HEK293 (cell line): ENCODE measurements around the gene THRAP3.
A peak's percentile ranks its signal among the peaks of the same experiment; 100 is the strongest.

Experiments used
- KLF10 ChIP-seq: fragments of 450-650 bp; IDR thresholded peaks from 2 replicates; pipeline ENCODE4 v1.5.1; 2018; ENCODE audit warnings: missing biosample characterization, mild to moderate bottlenecking, missing genetic modification characterization
- MYNN ChIP-seq: fragments of 450-650 bp; formaldehyde crosslinking; IDR thresholded peaks from 2 replicates; pipeline ENCODE4 v1.5.1; 2016; ENCODE audit warnings: missing biosample characterization, missing genetic modification characterization, borderline replicate concordance
- OSR2 ChIP-seq: fragments of 450-650 bp; formaldehyde crosslinking; IDR thresholded peaks from 2 replicates; pipeline ENCODE4 v1.5.1; 2016; ENCODE audit warnings: missing biosample characterization, missing genetic modification characterization
- PBX3 ChIP-seq: sonication (generic); formaldehyde crosslinking; IDR thresholded peaks from 2 replicates; pipeline ENCODE4 v1.8.1; 2022; ENCODE audit warnings: mild to moderate bottlenecking, moderate library complexity, missing genetic modification reagents
- PRDM1 ChIP-seq: fragments of 450-650 bp; formaldehyde crosslinking; IDR thresholded peaks from 2 replicates; pipeline ENCODE4; 2016; ENCODE audit warnings: missing biosample characterization, missing genetic modification characterization
- PRDM4 ChIP-seq: fragments of 450-650 bp; formaldehyde crosslinking; IDR thresholded peaks from 2 replicates; pipeline ENCODE4 v1.5.1; 2017; ENCODE audit warnings: missing biosample characterization, missing genetic modification characterization
- SCRT2 ChIP-seq: fragments of 450-650 bp; formaldehyde crosslinking; IDR thresholded peaks from 2 replicates; pipeline ENCODE4 v1.5.1; 2016; ENCODE audit warnings: missing biosample characterization, missing genetic modification characterization
- SETDB1 ChIP-seq: IDR thresholded peaks from one replicate; pipeline ENCODE4 v1.6.1; 2017; ENCODE audit warnings: mild to moderate bottlenecking, low read length, moderate library complexity, mixed read lengths; ENCODE audit not compliant: insufficient read length
- WT1 ChIP-seq: fragments of 450-650 bp; formaldehyde crosslinking; IDR thresholded peaks from 2 replicates; pipeline ENCODE4 v1.5.1; 2016; ENCODE audit warnings: missing biosample characterization, missing genetic modification characterization
- ZBTB11 ChIP-seq: fragments of 450-650 bp; formaldehyde crosslinking; conservative IDR thresholded peaks from 2 replicates; pipeline ENCODE4 v1.5.1; 2016; ENCODE audit warnings: low read depth, missing biosample characterization, missing genetic modification characterization
- ZBTB17 ChIP-seq: fragments of 450-650 bp; formaldehyde crosslinking; IDR thresholded peaks from 2 replicates; pipeline ENCODE4 v1.5.1; 2016; ENCODE audit warnings: missing biosample characterization, missing genetic modification characterization
- ZNF112 ChIP-seq: fragments of 450-650 bp; formaldehyde crosslinking; IDR thresholded peaks from 2 replicates; pipeline ENCODE4 v1.5.0; 2017; ENCODE audit warnings: missing biosample characterization, missing genetic modification characterization
- ZNF169 ChIP-seq: fragments of 450-650 bp; formaldehyde crosslinking; IDR thresholded peaks from 2 replicates; pipeline ENCODE4 v1.5.1; 2016; ENCODE audit warnings: missing biosample characterization, missing genetic modification characterization
- ZNF211 ChIP-seq: fragments of 450-650 bp; formaldehyde crosslinking; IDR thresholded peaks from 2 replicates; pipeline ENCODE4 v1.5.1; 2016; ENCODE audit warnings: low read depth, missing biosample characterization, missing genetic modification characterization
- ZNF24 ChIP-seq: fragments of 450-650 bp; formaldehyde crosslinking; IDR thresholded peaks from 2 replicates; pipeline ENCODE4 v1.5.1; 2016; ENCODE audit warnings: missing biosample characterization, missing genetic modification characterization
- ZNF280D ChIP-seq: fragments of 450-650 bp; formaldehyde crosslinking; IDR thresholded peaks from 2 replicates; pipeline ENCODE4 v1.5.1; 2016; ENCODE audit warnings: missing biosample characterization, missing genetic modification characterization
- ZNF302 ChIP-seq: fragments of 450-650 bp; formaldehyde crosslinking; IDR thresholded peaks from 2 replicates; pipeline ENCODE4 v1.5.1; 2016; ENCODE audit warnings: missing biosample characterization, missing genetic modification characterization, low read depth
- ZNF324 ChIP-seq: fragments of 450-650 bp; formaldehyde crosslinking; IDR thresholded peaks from 2 replicates; pipeline ENCODE4 v1.5.1; 2016; ENCODE audit warnings: missing biosample characterization, missing genetic modification characterization
- ZNF335 ChIP-seq: fragments of 450-650 bp; formaldehyde crosslinking; conservative IDR thresholded peaks from 2 replicates; pipeline ENCODE4 v1.5.1; 2016; ENCODE audit warnings: missing biosample characterization, missing genetic modification characterization
- ZNF341 ChIP-seq: fragments of 450-650 bp; formaldehyde crosslinking; IDR thresholded peaks from 2 replicates; pipeline ENCODE4; 2016; ENCODE audit warnings: low read depth, missing biosample characterization, missing genetic modification characterization
- ZNF398 ChIP-seq: fragments of 450-650 bp; formaldehyde crosslinking; IDR thresholded peaks from 2 replicates; pipeline ENCODE4 v1.5.1; 2017; ENCODE audit warnings: missing biosample characterization, missing genetic modification characterization
- ZNF548 ChIP-seq: fragments of 450-650 bp; formaldehyde crosslinking; IDR thresholded peaks from 2 replicates; pipeline ENCODE4 v1.5.1; 2016; ENCODE audit warnings: missing biosample characterization, missing genetic modification characterization
- ZNF580 ChIP-seq: fragments of 450-650 bp; formaldehyde crosslinking; IDR thresholded peaks from 2 replicates; pipeline ENCODE4 v1.5.1; 2016; ENCODE audit warnings: missing biosample characterization, missing genetic modification characterization
- ZNF596 ChIP-seq: fragments of 450-650 bp; IDR thresholded peaks from 2 replicates; pipeline ENCODE4 v1.5.0; 2018; ENCODE audit warnings: missing biosample characterization, mild to moderate bottlenecking, missing genetic modification characterization, moderate library complexity
- ZSCAN23 ChIP-seq: fragments of 450-650 bp; formaldehyde crosslinking; IDR thresholded peaks from 2 replicates; pipeline ENCODE4 v1.5.1; 2016; ENCODE audit warnings: missing biosample characterization, missing genetic modification characterization

THRAP3 gene

GRCh38 chr1:36224537-36225282 lies 467 bp downstream of the THRAP3 start (continued):
- TF ChIP-seq ZBTB11 (tag by site-specific recombination): peak; percentile 77
- no peak for TF ChIP-seq SETDB1
- no peak for TF ChIP-seq PRDM1
- no peak for TF ChIP-seq ZSCAN23
- TF ChIP-seq ZNF280D (tag by site-specific recombination): no peak
- no peak for TF ChIP-seq MYNN (tag by site-specific recombination)
- TF ChIP-seq PRDM4: no peak
- TF ChIP-seq ZNF341: no peak
- TF ChIP-seq ZNF24 (tag by site-specific recombination): no peak
- TF ChIP-seq ZNF335 (tag by site-specific recombination): peak; percentile 72
- TF ChIP-seq OSR2 (tag by site-specific recombination): no peak
- TF ChIP-seq ZNF324 (tag by site-specific recombination): peak; percentile 47; the same call in 1 of the 2 replicates
- TF ChIP-seq ZNF211 (tag by site-specific recombination): no peak
- TF ChIP-seq ZNF112 (tag by site-specific recombination): no peak
- TF ChIP-seq KLF10: no peak
- TF ChIP-seq ZNF548 (tag by site-specific recombination): no peak
- no peak for TF ChIP-seq ZNF596
- no peak for TF ChIP-seq ZNF302
- peak; percentile 4 for TF ChIP-seq ZBTB17
- peak; percentile 50; the same call in 1 of the 2 replicates for TF ChIP-seq WT1 (tag by site-specific recombination)
- TF ChIP-seq ZNF169 (tag by site-specific recombination): no peak
- peak; percentile 13; the same call in 1 of the 2 replicates for TF ChIP-seq SCRT2 (tag by site-specific recombination)
- no peak for TF ChIP-seq ZNF580 (tag by site-specific recombination)
- TF ChIP-seq ZNF398: no peak
- TF ChIP-seq PBX3: no peak; the same call in 1 of the 2 replicates
